Prostate gland (tissue), 1 donor: ENCODE results near the gene MAGI2.

Source experiments
- POLR2A ChIP-seq: fragments of 450-650 bp; IDR thresholded peaks from one replicate; pipeline ENCODE4 v1.6.1; 2016; ENCODE audit warnings: antibody characterized with exemption, mild to moderate bottlenecking
- POLR2AphosphoS5 ChIP-seq: sonication (generic); formaldehyde crosslinking; IDR thresholded peaks from one replicate; pipeline ENCODE4 v1.6.1; 2017; ENCODE audit warnings: antibody characterized with exemption

DNA sequence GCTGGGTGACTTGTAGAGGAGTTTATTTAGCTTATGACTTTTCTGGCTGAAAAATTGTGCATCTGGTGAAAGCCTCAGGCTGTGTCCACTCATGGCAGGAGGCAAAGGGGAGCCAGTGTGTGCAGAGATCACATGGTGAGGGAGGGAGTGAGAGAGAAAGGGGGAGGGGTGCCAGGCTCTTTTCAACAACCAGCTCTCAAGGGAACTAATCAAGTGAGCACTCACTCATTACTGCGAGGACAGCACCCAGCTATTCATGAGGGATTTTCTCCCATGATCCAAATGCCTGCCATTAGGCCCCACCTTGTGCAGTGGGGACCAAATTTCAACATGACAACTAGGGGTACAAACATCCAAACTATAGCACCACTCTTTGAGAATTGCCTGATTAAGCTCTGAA is 590.2 kb downstream of the MAGI2 start:
- no peak for TF ChIP-seq POLR2AphosphoS5
- TF ChIP-seq POLR2A: no peak
